Measurements from ENCODE around the gene EBLN1. TPM values are rescaled to one million over a fixed set of nuclear protein-coding genes. Genes with fewer than 3 reads are reported as not detected.
"Not testable (repeated sequence)": the region's sequence is repeated elsewhere in the genome, so short reads cannot be mapped to it uniquely, and the experiment has no call there.

EBLN1 gene
- polyA plus RNA-seq, 1 donor (not counting 4 experiments of a cell fraction or from before 2014, with no cell fraction given): not detected

- H3K9me1 ChIP-seq (ENCODE audit: control insufficient read depth, extremely low read depth, insufficient read depth, low read length): no peaks in the 10 kb centered on the region
- no peaks in the 10 kb centered on the region for H3K9me3 ChIP-seq (ENCODE audit: control insufficient read depth, low read depth, low read length)
- no peaks in the 10 kb centered on the region for H3K79me2 ChIP-seq (ENCODE audit: control insufficient read depth, insufficient read depth, low read length)
- H3K27ac ChIP-seq (ENCODE audit: control insufficient read depth, insufficient read depth, low read length): no peak overlapping the region
- H2AFZ ChIP-seq (ENCODE audit: control insufficient read depth, low read length): no peak overlapping the region
- FAIRE-seq (no peak), DNase-seq (ENCODE audit: low read depth, low spot score) (no peak)
- no peak overlapping the region for H3K4me3 ChIP-seq (ENCODE audit: control insufficient read depth in 2 of 3, extremely low read depth in 1 of 3, insufficient read depth in 2 of 3, low read depth in 1 of 3, low read length in 3 of 3)
- dilution Hi-C loops (cut with MboI; ENCODE audit: extremely low pct_ligation_motif_present, low sequenced_read_pairs): no loop called here
- no peaks in the 10 kb centered on the region for H4K20me1 ChIP-seq (ENCODE audit: control insufficient read depth, extremely low read depth, insufficient read depth, low read length)
- no peak overlapping the region for H3K4me2 ChIP-seq (ENCODE audit: control insufficient read depth, extremely low read depth, insufficient read depth, low read depth, low read length)
- no peaks in the 10 kb centered on the region for H3K4me1 ChIP-seq (ENCODE audit: control insufficient read depth, extremely low read depth, insufficient read depth, low read length)
- TF ChIP-seq CTCF (optimal IDR thresholded peaks at IDR 0.05 in 1 of 3, IDR thresholded peaks at IDR 0.05 in 1 of 3, conservative IDR thresholded peaks at IDR 0.05 in 1 of 3; ENCODE audit: extremely low read depth in 1 of 3, insufficient read depth in 2 of 3, low read length in 3 of 3): no peak
- TF ChIP-seq EZH2 (IDR thresholded peaks at IDR 0.05; ENCODE audit: low read length): no peak
- no peaks in the 10 kb centered on the region for H3K27me3 ChIP-seq (ENCODE audit: control insufficient read depth, extremely low read depth, insufficient read depth, low read length)
- H3K9ac ChIP-seq (ENCODE audit: control insufficient read depth, extremely low read depth, insufficient read depth, low read length): no peak overlapping the region
- H3K36me3 ChIP-seq (ENCODE audit: control insufficient read depth in 2 of 2, extremely low read depth in 1 of 2, insufficient read depth in 2 of 2, low read length in 2 of 2): no peaks in the 10 kb centered on the region
These were observed 633 bp upstream of the EBLN1 start for GRCh38 chr10:22218448-22218847.

GRCh38 chr10:22217084-22217483 lies 731 bp downstream of the EBLN1 start:
- DNase-seq (ENCODE audit: low read depth, low spot score); H3K9me3 ChIP-seq (ENCODE audit: control insufficient read depth, low read depth, low read length); H4K20me1 ChIP-seq (ENCODE audit: control insufficient read depth, extremely low read depth, insufficient read depth, low read length); FAIRE-seq; H3K4me3 ChIP-seq (ENCODE audit: control insufficient read depth in 2 of 3, extremely low read depth in 1 of 3, insufficient read depth in 2 of 3, low read depth in 1 of 3, low read length in 3 of 3); H2AFZ ChIP-seq (ENCODE audit: control insufficient read depth, low read length); H3K4me2 ChIP-seq (ENCODE audit: control insufficient read depth, extremely low read depth, insufficient read depth, low read depth, low read length); H3K9me1 ChIP-seq (ENCODE audit: control insufficient read depth, extremely low read depth, insufficient read depth, low read length); H3K27me3 ChIP-seq (ENCODE audit: control insufficient read depth, extremely low read depth, insufficient read depth, low read length); H3K79me2 ChIP-seq (ENCODE audit: control insufficient read depth, insufficient read depth, low read length); dilution Hi-C loops (cut with MboI; ENCODE audit: extremely low pct_ligation_motif_present, low sequenced_read_pairs); H3K4me1 ChIP-seq (ENCODE audit: control insufficient read depth, extremely low read depth, insufficient read depth, low read length); H3K9ac ChIP-seq (ENCODE audit: control insufficient read depth, extremely low read depth, insufficient read depth, low read length); H3K36me3 ChIP-seq (ENCODE audit: control insufficient read depth in 2 of 2, extremely low read depth in 1 of 2, insufficient read depth in 2 of 2, low read length in 2 of 2); H3K27ac ChIP-seq (ENCODE audit: control insufficient read depth, insufficient read depth, low read length): not testable (repeated sequence)

- no peak for DNase-seq (ENCODE audit: low read depth, low spot score)
- Histone ChIP-seq H3K79me2 (ENCODE audit: control insufficient read depth, insufficient read depth, low read length) (no peaks in the 10 kb centered on the region), H3K36me3 (ENCODE audit: control insufficient read depth in 2 of 2, extremely low read depth in 1 of 2, insufficient read depth in 2 of 2, low read length in 2 of 2) (no peaks in the 10 kb centered on the region), H4K20me1 (ENCODE audit: control insufficient read depth, extremely low read depth, insufficient read depth, low read length) (no peaks in the 10 kb centered on the region), H3K4me2 (ENCODE audit: control insufficient read depth, extremely low read depth, insufficient read depth, low read depth, low read length) (no peak overlapping the region), H3K4me1 (ENCODE audit: control insufficient read depth, extremely low read depth, insufficient read depth, low read length) (no peaks in the 10 kb centered on the region), H3K4me3 (ENCODE audit: control insufficient read depth in 2 of 3, extremely low read depth in 1 of 3, insufficient read depth in 2 of 3, low read depth in 1 of 3, low read length in 3 of 3) (no peak overlapping the region), H2AFZ (ENCODE audit: control insufficient read depth, low read length) (no peak overlapping the region), H3K9me3 (ENCODE audit: control insufficient read depth, low read depth, low read length) (no peaks in the 10 kb centered on the region), H3K9me1 (ENCODE audit: control insufficient read depth, extremely low read depth, insufficient read depth, low read length) (no peaks in the 10 kb centered on the region), H3K9ac (ENCODE audit: control insufficient read depth, extremely low read depth, insufficient read depth, low read length) (no peak overlapping the region), H3K27ac (ENCODE audit: control insufficient read depth, insufficient read depth, low read length) (no peak overlapping the region), H3K27me3 (ENCODE audit: control insufficient read depth, extremely low read depth, insufficient read depth, low read length) (peaks cover 3% of the 10 kb centered on the region)
- dilution Hi-C loops (cut with MboI; ENCODE audit: extremely low pct_ligation_motif_present, low sequenced_read_pairs): no loop called here
- FAIRE-seq: no peak
- no peak for TF ChIP-seq CTCF (optimal IDR thresholded peaks at IDR 0.05 in 1 of 3, IDR thresholded peaks at IDR 0.05 in 1 of 3, conservative IDR thresholded peaks at IDR 0.05 in 1 of 3; ENCODE audit: extremely low read depth in 1 of 3, insufficient read depth in 2 of 3, low read length in 3 of 3)
- TF ChIP-seq EZH2 (IDR thresholded peaks at IDR 0.05; ENCODE audit: low read length): no peak
These were observed 7.5 kb downstream of the EBLN1 start for GRCh38 chr10:22210267-22210666.
